WERI-Rb-1 (cell line): ENCODE measurements around the gene PTPRN2.

ENCODE experiments used
- DNase-seq: peaks from one replicate; pipeline ENCODE4 v3.0.0-alpha.2; 2020
- H3K27ac ChIP-seq: fragments of 250-450 bp; sonication (Bioruptor Pico); 2 replicates; pipeline ENCODE4 v1.5.1; 2020; ENCODE audit warnings: mild to moderate bottlenecking, moderate library complexity
- H3K27me3 ChIP-seq: fragments of 250-450 bp; sonication (Bioruptor Pico); 2 replicates; pipeline ENCODE4 v1.5.1; 2021; ENCODE audit warnings: mild to moderate bottlenecking, low read depth, moderate library complexity; ENCODE audit not compliant: insufficient read depth, severe bottlenecking
- H3K36me3 ChIP-seq: fragments of 250-450 bp; sonication (Bioruptor Pico); 2 replicates; pipeline ENCODE4 v1.5.1; 2020; ENCODE audit warnings: mild to moderate bottlenecking, moderate library complexity
- H3K4me3 ChIP-seq: 2 replicates; pipeline ENCODE4 v1.5.1; 2011; ENCODE audit warnings: low read depth, mild to moderate bottlenecking, control low read depth, low read length
- H3K9me3 ChIP-seq: fragments of 250-450 bp; sonication (Bioruptor Pico); 2 replicates; pipeline ENCODE4 v1.5.1; 2021; ENCODE audit warnings: mild to moderate bottlenecking, moderate library complexity; ENCODE audit not compliant: severe bottlenecking
- CTCF ChIP-seq: IDR thresholded peaks from 2 replicates; pipeline ENCODE4 v1.5.1; 2011; ENCODE audit warnings: low read depth, mild to moderate bottlenecking, control low read depth, inconsistent platforms, low read length

Gene PTPRN2

GRCh38 chr7:157853076-157853788, 734.4 kb downstream of the PTPRN2 start:
- Histone ChIP-seq H3K27ac (no peak overlapping the region), H3K27me3 (no peaks in the 10 kb centered on the region), H3K9me3 (no peaks in the 10 kb centered on the region), H3K36me3 (no peaks in the 10 kb centered on the region), H3K4me3 (no peak overlapping the region)
- DNase-seq: no peak
- TF ChIP-seq CTCF: no peak

GRCh38 chr7:157851501-157852067, 736.0 kb downstream of the PTPRN2 start:
- Histone ChIP-seq H3K36me3 (no peaks in the 10 kb centered on the region), H3K9me3 (no peaks in the 10 kb centered on the region), H3K27ac (no peak overlapping the region), H3K4me3 (no peak overlapping the region), H3K27me3 (no peaks in the 10 kb centered on the region)
- no peak for DNase-seq
- TF ChIP-seq CTCF: no peak

GRCh38 chr7:157850481-157851444, 736.9 kb downstream of the PTPRN2 start:
- DNase-seq: no peak
- TF ChIP-seq CTCF: no peak
- Histone ChIP-seq H3K9me3 (no peaks in the 10 kb centered on the region), H3K27ac (no peak overlapping the region), H3K4me3 (no peak overlapping the region), H3K36me3 (no peaks in the 10 kb centered on the region), H3K27me3 (no peaks in the 10 kb centered on the region)

- Histone ChIP-seq H3K36me3 (no peaks in the 10 kb centered on the region), H3K27ac (no peak overlapping the region), H3K9me3 (no peaks in the 10 kb centered on the region), H3K27me3 (no peaks in the 10 kb centered on the region), H3K4me3 (no peak overlapping the region)
- TF ChIP-seq CTCF: no peak
- DNase-seq: no peak
Measured at GRCh38 chr7:157849726-157850125, 737.9 kb downstream of the PTPRN2 start.

- Histone ChIP-seq H3K27me3 (no peaks in the 10 kb centered on the region), H3K36me3 (no peaks in the 10 kb centered on the region), H3K27ac (no peak overlapping the region), H3K9me3 (no peaks in the 10 kb centered on the region), H3K4me3 (no peak overlapping the region)
- no peak for TF ChIP-seq CTCF
- no peak for DNase-seq
Measured at GRCh38 chr7:157849341-157849596, 738.4 kb downstream of the PTPRN2 start.
